K562 (cell line): ENCODE measurements around the gene HAP1. TPM values are rescaled to one million over a fixed set of nuclear protein-coding genes. Genes with fewer than 3 reads are reported as not detected.

Source experiments
- BCL6 ChIP-seq: fragments of 250-450 bp; sonication (Bioruptor Pico); IDR thresholded peaks from 2 replicates; pipeline ENCODE4 v1.4.0; 2020
- BCOR ChIP-seq: fragments of 450-650 bp; IDR thresholded peaks from 2 replicates; pipeline ENCODE4 v1.6.1; 2016
- CEBPB ChIP-seq: fragments of 450-650 bp; IDR thresholded peaks from 2 replicates; pipeline ENCODE4 v1.6.1; 2016; ENCODE audit warnings: missing genetic modification characterization, missing compliant biosample characterization
- CTBP1 ChIP-seq: fragments of 450-650 bp; IDR thresholded peaks from 2 replicates; pipeline ENCODE4 v1.6.1; 2016; ENCODE audit warnings: borderline replicate concordance
- FOXK2 ChIP-seq, 2 experiments: fragments of 450-650 bp; IDR thresholded peaks in 1 of 2; conservative IDR thresholded peaks in 1 of 2; 2 replicates each; pipeline ENCODE4 v1.6.1; 2016; ENCODE audit warnings: low read depth in 2 of 2, mild to moderate bottlenecking in 1 of 2
- GABPA ChIP-seq: fragments of 200-800 bp; sonication (Bioruptor generic); conservative IDR thresholded peaks from 2 replicates; pipeline ENCODE4 v1.6.1; 2016; ENCODE audit warnings: low read depth, missing genetic modification characterization, missing compliant biosample characterization
- IRF1 ChIP-seq: sonication (generic); formaldehyde crosslinking; IDR thresholded peaks from 2 replicates; pipeline ENCODE4 v1.8.0; 2022; ENCODE audit warnings: missing genetic modification reagents, mild to moderate bottlenecking, borderline replicate concordance
- MTA3 ChIP-seq: fragments of 450-650 bp; formaldehyde crosslinking; IDR thresholded peaks from 2 replicates; pipeline ENCODE4 v1.6.1; 2017; ENCODE audit warnings: mild to moderate bottlenecking, borderline replicate concordance
- NFE2 ChIP-seq: IDR thresholded peaks from 2 replicates; pipeline ENCODE4 v1.6.1; 2014; ENCODE audit warnings: antibody characterized with exemption, low read depth
- RBM25 ChIP-seq: fragments of 200-400 bp; formaldehyde crosslinking; IDR thresholded peaks from 2 replicates; pipeline ENCODE4 v1.6.1; 2018; ENCODE audit warnings: low read length, low read depth, moderate library complexity; ENCODE audit not compliant: severe bottlenecking
- RNF2 ChIP-seq: sonication (generic); IDR thresholded peaks from 2 replicates; pipeline ENCODE4 v1.6.1; 2016
- SMARCE1 ChIP-seq: fragments of 450-650 bp; IDR thresholded peaks from 2 replicates; pipeline ENCODE4 v1.7.1; 2016; ENCODE audit warnings: mild to moderate bottlenecking
- SMC3 ChIP-seq: conservative IDR thresholded peaks from 2 replicates; pipeline ENCODE4 v1.6.1; 2011; ENCODE audit warnings: low read depth, low read length, improper control_type of control experiment; ENCODE audit not compliant: insufficient read depth
- ZNF224 ChIP-seq: sonication (generic); formaldehyde crosslinking; IDR thresholded peaks from 2 replicates; pipeline ENCODE4 v1.8.0; 2022; ENCODE audit warnings: mild to moderate bottlenecking, missing genetic modification reagents
- ZNF766 ChIP-seq: fragments of 200-800 bp; sonication (Bioruptor generic); conservative IDR thresholded peaks from 2 replicates; pipeline ENCODE4 v1.6.1; 2016; ENCODE audit warnings: missing genetic modification characterization, missing compliant biosample characterization
- polyA plus RNA-seq, 8 experiments: library from polyadenylated mRNA; depleted of rRNA in 4 of 8; stranded (reverse) in 5 of 8; unstranded in 3 of 8; fragments of >200 nt; fragmentation: Nextera tagmentation in 2 of 8; fragmentation: Illumina TruSeq in 1 of 8; extraction: Ambion mirVana in 2 of 8; extraction: Trizol in 1 of 8; gene quantifications; 2 replicates each; pipeline versions ENCODE4 v1.2.1 to v1.2.3, GENCODE V29; 2011 to 2014; ENCODE audit warnings: inconsistent platforms in 1 of 8, missing spikeins in 1 of 8
- total RNA-seq, 7 experiments: library from RNA; depleted of rRNA in 6 of 7; stranded (reverse); fragments of >200 nt in 6 of 7; fragmentation: Illumina TruSeq in 2 of 7; extraction: Trizol in 2 of 7; gene quantifications; 2 replicates each; pipeline versions ENCODE4 v1.2.1 to v1.2.3, GENCODE V29; 2011 to 2021; ENCODE audit warnings: low replicate concordance in 1 of 7
- TF ChIP-seq, protein P1 (sequence below): fragments of 450-650 bp; IDR thresholded peaks from 2 replicates; pipeline ENCODE4 v1.6.1; 2018; ENCODE audit not compliant: partially characterized antibody
- TF ChIP-seq, protein P2 (sequence below): sonication (generic); formaldehyde crosslinking; IDR thresholded peaks from 2 replicates; pipeline ENCODE4 v1.5.0; 2020; ENCODE audit warnings: missing genetic modification reagents
- TF ChIP-seq, protein P3 (sequence below), 2 experiments: fragments of 450-650 bp; conservative IDR thresholded peaks; 2 replicates each; pipeline ENCODE4 v1.6.1; 2017; ENCODE audit warnings: mild to moderate bottlenecking in 2 of 2, moderate library complexity in 2 of 2
- TF ChIP-seq, protein P4 (sequence below): fragments of 250-450 bp; sonication (Bioruptor Pico); IDR thresholded peaks from 2 replicates; pipeline ENCODE4 v1.4.0; 2020; ENCODE audit warnings: mild to moderate bottlenecking

Gene HAP1
- total and polyA plus RNA-seq, 9 of the 15 experiments (the other 6 are each of a cell fraction or from before 2014, with no cell fraction given) = under 0.01 to 0.09 (median 0.04) TPM; not detected in 6

DNA sequence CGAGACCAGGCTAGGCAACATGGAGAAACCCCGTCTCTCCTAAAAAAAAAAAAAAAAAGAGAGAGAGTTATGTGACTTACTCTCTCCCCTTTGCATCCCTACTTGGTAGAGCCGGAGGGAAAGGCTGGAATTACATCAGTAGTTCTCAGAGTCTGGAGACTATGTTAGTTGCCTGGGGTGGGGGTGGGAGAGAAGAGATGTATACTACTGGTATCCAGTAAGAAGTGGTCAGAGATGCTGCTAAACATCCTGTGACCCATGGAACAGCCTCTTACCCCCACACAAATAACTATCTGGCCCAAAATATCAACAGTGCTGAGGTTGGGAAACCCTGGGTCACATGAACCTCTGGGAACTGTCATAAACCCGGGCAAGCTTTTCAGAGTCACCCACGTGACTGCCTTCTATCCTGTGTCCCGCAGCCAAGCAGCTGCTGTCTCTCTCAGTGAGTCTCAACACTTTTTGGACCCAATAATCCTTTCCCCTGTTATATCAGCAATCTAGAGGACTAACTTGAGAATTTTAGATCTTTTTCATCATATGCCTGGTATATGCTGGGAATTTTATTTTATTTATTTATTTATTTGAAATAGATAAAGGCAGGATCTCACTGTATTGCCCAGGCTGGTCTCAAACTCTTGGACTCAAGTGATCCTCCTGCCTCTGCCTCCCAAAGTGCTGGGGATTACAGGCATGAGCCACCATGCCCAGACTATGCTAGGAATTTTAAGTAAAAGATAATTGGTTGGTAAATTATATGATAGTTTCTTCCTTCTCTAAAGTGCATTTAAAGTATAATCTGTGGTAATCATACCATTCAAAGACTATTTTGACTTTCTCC is 37.1 kb downstream of the HAP1 start (continued):
- TF ChIP-seq, protein P1, sequence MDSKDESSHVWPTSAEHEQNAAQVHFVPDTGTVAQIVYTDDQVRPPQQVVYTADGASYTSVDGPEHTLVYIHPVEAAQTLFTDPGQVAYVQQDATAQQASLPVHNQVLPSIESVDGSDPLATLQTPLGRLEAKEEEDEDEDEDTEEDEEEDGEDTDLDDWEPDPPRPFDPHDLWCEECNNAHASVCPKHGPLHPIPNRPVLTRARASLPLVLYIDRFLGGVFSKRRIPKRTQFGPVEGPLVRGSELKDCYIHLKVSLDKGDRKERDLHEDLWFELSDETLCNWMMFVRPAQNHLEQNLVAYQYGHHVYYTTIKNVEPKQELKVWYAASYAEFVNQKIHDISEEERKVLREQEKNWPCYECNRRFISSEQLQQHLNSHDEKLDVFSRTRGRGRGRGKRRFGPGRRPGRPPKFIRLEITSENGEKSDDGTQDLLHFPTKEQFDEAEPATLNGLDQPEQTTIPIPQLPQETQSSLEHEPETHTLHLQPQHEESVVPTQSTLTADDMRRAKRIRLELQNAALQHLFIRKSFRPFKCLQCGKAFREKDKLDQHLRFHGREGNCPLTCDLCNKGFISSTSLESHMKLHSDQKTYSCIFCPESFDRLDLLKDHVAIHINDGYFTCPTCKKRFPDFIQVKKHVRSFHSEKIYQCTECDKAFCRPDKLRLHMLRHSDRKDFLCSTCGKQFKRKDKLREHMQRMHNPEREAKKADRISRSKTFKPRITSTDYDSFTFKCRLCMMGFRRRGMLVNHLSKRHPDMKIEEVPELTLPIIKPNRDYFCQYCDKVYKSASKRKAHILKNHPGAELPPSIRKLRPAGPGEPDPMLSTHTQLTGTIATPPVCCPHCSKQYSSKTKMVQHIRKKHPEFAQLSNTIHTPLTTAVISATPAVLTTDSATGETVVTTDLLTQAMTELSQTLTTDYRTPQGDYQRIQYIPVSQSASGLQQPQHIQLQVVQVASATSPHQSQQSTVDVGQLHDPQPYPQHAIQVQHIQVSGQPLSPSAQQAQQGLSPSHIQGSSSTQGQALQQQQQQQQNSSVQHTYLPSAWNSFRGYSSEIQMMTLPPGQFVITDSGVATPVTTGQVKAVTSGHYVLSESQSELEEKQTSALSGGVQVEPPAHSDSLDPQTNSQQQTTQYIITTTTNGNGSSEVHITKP = peak; percentile 51
- no peak for TF ChIP-seq RNF2
- TF ChIP-seq SMC3 = no peak
- no peak for TF ChIP-seq ZNF224 (CRISPR knock-in tag)
- TF ChIP-seq FOXK2 (conservative IDR thresholded peaks at IDR 0.05 in 1 of 2, IDR thresholded peaks at IDR 0.05 in 1 of 2; ENCODE audit: low read depth in 2 of 2) = peak; percentile 54 to 78; a peak in 3 of 4 replicates
- TF ChIP-seq IRF1 (CRISPR knock-in tag) = no peak
- TF ChIP-seq, protein P2, sequence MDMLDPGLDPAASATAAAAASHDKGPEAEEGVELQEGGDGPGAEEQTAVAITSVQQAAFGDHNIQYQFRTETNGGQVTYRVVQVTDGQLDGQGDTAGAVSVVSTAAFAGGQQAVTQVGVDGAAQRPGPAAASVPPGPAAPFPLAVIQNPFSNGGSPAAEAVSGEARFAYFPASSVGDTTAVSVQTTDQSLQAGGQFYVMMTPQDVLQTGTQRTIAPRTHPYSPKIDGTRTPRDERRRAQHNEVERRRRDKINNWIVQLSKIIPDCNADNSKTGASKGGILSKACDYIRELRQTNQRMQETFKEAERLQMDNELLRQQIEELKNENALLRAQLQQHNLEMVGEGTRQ (CRISPR knock-in tag) = peak; percentile 87
- TF ChIP-seq, protein P3, sequence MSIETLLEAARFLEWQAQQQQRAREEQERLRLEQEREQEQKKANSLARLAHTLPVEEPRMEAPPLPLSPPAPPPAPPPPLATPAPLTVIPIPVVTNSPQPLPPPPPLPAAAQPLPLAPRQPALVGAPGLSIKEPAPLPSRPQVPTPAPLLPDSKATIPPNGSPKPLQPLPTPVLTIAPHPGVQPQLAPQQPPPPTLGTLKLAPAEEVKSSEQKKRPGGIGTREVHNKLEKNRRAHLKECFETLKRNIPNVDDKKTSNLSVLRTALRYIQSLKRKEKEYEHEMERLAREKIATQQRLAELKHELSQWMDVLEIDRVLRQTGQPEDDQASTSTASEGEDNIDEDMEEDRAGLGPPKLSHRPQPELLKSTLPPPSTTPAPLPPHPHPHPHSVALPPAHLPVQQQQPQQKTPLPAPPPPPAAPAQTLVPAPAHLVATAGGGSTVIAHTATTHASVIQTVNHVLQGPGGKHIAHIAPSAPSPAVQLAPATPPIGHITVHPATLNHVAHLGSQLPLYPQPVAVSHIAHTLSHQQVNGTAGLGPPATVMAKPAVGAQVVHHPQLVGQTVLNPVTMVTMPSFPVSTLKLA (conservative IDR thresholded peaks at IDR 0.05) = peak in 1 of 2 experiments; percentile 31; a peak in 1 of 4 replicates
- 0 out of 2 replicates have a peak, but pooled peaks have one; percentile 44 for TF ChIP-seq CTBP1
- TF ChIP-seq BCL6 (CRISPR knock-in tag) = no peak
- 0 out of 2 replicates have a peak, but pooled peaks have one; percentile 21 for TF ChIP-seq SMARCE1
- TF ChIP-seq NFE2 = no peak
- TF ChIP-seq BCOR = 0 out of 2 replicates have a peak, but pooled peaks have one; percentile 35
- peak; percentile 88 for TF ChIP-seq CEBPB (tag)
- TF ChIP-seq, protein P4, sequence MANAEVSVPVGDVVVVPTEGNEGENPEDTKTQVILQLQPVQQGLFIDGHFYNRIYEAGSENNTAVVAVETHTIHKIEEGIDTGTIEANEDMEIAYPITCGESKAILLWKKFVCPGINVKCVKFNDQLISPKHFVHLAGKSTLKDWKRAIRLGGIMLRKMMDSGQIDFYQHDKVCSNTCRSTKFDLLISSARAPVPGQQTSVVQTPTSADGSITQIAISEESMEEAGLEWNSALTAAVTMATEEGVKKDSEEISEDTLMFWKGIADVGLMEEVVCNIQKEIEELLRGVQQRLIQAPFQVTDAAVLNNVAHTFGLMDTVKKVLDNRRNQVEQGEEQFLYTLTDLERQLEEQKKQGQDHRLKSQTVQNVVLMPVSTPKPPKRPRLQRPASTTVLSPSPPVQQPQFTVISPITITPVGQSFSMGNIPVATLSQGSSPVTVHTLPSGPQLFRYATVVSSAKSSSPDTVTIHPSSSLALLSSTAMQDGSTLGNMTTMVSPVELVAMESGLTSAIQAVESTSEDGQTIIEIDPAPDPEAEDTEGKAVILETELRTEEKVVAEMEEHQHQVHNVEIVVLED (CRISPR knock-in tag) = no peak
- TF ChIP-seq MTA3 = 0 out of 2 replicates have a peak, but pooled peaks have one; percentile 31
- TF ChIP-seq GABPA (tag) = 0 out of 2 replicates have a peak, but pooled peaks have one; percentile 10
- peak; percentile 92 for TF ChIP-seq ZNF766 (CRISPR knock-in tag)
- TF ChIP-seq RBM25 = peak; percentile 56
